SIG-M5 (cell line): ENCODE results near the gene TMEM181.
"Not testable (repeated sequence)": the region's sequence is repeated elsewhere in the genome, so short reads cannot be mapped to it uniquely, and the experiment has no call there.

Source experiments
- DNase-seq: peaks from one replicate; lab custom pipeline; 2025; lab: John Stamatoyannopoulos, UW

The TMEM181 gene

DNA sequence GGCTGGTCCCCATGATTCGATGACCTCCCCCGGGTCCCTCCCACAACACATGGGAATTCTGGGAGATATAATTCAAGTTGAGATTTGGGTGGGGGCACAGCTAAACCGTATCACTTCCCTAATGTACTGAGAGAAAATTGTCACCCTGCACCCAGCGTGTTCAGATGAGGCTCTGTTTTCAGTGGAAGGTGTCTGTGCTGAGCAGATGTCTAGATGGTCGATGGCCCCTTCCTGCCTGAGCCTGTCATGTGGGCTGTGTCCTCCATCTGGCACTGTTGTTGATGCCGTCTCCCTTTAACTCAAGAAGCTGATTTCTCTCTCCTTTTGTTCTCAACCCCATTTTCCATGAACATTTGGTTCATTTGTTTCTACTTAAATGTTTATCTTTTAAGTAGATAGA, 37.0 kb downstream of the TMEM181 start:
- DNase-seq: no peak

DNA sequence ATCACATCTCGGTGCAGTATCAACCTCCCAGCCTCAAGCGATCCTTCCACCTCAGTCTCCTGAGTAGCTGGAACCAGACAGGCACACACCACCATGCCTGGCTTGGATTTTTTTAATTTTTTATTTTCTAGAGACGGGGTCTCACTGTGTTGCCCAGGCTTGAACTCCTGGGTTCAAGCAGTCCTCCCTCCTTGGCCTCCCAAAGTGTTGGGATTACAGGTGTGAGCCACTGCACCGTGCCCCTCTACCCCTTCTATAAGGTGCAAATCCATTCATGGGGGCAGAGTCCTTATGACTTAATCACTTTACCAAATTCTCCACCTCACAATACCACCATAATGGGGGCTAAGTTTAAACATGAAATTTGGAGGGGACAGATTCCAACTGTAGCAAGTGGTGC, 37.7 kb downstream of the TMEM181 start:
- no peak for DNase-seq

DNA sequence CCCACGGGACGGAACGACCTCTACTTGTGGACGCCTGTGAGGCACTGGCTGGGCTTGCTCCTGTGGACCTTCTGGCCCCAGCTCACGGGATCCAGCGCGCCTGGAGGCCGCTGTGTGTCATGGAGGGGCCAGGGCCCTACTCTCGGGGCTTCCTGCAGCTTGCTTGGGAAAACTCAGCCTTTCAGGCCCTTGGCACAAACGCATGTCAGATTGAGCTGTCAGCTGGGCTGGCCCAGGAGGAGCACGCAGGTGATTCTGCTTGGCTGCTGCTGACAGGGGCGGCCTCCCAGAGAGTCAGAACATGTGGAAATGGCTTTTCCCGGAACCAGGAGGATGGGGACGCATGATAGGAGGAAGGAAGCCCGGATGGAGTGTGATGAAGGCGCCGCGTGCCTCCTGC, 39.7 kb downstream of the TMEM181 start:
- no peak for DNase-seq

DNA sequence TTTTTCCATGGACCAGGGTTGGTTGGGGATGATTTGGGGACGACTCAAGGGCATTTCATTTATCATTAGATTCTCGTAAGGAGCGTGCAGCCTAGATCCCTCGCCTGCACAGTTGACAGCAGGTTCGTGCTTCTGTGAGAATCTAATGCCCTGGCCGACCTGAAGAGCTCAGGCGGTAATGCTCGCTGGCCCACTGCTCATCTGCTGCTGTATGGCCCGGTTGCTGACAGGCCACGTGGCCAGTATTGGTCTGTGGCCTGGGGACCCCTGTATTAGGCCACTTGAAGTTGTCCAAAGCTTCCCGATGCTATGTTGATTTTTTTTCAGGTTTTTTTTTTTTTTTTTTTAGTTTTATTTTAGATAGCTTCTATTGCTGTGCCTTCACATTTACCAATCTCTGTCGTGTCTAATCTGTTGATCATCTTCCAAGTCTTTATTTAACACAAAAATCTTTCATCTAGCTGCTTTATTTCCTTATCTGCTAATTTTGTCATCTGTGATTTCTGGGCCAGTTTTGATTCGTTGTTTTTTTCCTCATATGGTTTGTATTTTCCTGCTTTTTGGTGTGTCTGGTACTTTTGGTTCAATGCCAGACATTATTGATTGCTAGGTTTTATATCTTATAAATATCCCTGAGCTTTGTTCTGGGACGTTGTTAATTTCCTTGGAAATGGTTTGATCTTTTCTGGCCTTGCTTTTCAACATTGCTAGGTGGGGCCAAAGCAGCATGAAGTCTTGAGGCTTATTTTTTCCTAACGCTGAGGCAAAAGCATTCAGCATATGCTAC, 43.6 kb downstream of the TMEM181 start:
- DNase-seq: no peak

DNA sequence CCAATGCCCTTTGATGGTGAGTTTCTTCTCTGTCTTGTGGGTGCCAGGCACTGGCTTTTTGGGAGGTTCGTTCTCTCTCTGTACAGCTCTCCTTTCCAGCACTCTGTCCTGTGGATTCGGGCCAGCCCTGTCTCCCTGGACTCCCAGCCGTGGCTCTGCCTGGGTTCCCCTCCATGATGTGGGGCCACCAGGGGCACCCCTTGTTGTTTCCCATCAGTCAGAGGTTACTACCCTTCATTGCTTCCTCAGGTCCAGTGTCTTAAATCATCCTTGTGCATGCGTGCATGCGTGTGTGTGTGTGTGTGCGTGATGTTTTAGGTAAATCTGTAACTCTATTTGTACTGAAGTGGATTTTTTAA, 44.1 kb downstream of the TMEM181 start:
- DNase-seq: no peak

DNA sequence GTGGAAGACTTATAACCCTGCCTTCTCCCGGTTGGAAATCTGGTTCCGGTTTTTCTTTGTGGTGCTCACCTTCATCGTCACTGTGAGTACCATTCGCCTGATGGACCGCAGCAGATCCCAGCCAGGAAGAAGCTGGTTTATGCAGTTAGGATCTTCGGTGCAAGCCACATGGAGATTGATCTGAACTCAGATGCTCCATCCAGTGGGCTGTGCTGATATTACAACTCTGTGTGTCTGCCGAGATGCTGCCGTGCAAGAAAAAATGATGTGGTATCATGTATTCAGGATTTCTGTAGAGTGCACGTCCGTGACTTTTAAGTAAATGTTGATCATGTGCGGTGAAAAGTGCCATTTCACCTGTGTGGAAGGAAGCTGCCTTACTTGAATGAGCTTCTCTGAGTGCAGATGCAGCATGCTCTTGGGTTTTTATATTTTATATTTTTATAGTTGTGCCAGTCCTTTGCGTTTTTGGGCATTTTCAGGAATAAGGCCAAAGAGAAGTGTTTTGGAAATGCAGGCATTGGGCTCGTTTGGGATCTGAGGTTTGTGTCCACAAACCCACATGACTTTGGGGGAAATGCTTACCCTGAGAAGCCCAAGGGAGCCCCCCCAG, 45.5 kb downstream of the TMEM181 start:
- no peak for DNase-seq

DNA sequence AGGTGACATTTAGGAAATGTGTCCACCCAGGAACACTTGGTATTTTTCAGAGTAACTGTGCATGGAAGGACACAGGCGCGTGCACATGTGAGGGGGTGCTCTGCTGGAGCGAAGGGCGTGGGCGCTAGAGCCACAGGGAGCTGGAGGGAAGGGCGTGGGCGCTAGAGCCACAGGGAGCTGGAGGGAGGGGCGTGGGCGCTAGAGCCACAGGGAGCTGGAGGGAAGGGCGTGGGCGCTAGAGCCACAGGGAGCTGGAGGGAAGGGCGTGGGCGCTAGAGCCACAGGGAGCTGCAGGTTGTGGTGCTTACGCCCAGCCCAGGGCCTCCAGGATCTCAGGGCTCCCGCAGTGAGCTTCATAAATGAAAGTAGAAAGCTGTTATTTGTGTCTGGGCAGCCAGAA, 46.1 kb downstream of the TMEM181 start:
- not testable (repeated sequence) for DNase-seq

DNA sequence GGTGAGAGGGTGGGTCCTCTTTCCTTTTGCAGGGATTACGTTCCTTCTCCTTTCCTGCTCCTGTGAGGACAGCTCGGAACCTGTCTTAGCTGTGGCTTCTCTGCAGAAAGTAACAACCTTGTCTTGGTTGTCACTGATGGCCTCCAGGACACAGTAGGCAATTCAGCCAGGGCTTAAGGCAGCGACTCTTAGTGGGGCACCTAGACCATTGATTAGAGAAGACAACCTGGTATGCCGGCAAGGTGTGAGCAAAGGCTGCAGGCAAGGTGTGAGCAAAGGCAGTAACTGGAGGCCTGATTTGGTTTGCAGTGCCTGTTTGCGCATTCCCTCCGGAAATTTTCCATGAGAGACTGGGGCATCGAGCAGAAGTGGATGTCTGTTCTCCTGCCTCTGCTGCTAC, 47.0 kb downstream of the TMEM181 start:
- DNase-seq: no peak

DNA sequence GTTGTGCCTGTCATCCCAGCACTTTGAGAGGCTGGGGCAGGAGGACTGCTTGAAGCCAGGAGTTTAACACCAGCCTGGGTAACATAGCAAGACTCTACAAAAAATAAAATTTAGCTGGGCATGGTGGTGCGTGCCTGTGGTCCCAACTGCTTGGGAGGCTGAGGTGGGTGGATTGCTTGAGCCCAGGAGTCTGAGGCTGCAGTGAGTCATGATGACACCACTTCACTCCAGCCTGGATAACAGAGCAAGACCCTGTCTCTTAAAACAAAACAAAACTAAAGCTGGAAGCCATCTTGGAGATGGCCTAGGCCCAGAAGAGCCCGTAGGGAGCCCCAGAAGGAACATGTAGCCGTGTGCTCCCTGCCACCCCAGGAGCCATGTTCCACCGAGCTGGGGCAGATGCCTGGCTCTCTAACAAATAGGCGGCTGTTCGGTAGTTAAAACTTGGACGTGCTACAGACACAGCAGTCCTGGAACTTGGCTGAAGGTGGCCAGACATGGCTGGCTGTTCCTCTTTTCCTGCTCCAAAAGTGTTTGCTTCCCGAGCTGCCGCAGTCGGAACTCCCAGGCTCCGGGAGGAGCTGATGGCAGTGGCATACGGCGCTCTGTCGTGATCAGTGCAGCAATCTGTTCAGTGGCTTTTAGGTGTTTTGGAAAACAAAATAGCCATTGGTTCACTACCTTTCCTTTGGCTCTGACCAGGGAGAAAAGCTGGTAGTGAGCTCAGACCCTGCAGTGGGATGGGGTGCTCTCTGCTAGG, 47.7 kb downstream of the TMEM181 start:
- DNase-seq: no peak

DNA sequence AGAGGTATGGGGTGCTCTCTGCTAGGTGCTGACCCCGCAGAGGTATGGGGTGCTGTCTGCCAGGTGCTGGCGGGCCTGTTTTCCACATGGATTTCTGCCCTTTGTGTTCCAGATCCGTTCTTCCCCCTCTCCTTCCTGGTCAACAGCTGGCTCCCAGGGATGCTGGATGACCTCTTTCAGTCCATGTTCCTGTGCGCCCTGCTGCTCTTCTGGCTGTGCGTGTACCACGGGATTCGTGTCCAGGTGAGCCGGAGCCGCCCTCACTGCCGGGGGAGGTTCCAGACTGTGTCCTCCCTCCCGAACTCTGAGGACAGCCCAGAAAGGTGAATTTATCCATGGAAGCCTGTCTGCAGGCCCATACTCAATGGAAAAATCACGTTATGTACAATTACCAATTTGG, 48.3 kb downstream of the TMEM181 start:
- DNase-seq: no peak

DNA sequence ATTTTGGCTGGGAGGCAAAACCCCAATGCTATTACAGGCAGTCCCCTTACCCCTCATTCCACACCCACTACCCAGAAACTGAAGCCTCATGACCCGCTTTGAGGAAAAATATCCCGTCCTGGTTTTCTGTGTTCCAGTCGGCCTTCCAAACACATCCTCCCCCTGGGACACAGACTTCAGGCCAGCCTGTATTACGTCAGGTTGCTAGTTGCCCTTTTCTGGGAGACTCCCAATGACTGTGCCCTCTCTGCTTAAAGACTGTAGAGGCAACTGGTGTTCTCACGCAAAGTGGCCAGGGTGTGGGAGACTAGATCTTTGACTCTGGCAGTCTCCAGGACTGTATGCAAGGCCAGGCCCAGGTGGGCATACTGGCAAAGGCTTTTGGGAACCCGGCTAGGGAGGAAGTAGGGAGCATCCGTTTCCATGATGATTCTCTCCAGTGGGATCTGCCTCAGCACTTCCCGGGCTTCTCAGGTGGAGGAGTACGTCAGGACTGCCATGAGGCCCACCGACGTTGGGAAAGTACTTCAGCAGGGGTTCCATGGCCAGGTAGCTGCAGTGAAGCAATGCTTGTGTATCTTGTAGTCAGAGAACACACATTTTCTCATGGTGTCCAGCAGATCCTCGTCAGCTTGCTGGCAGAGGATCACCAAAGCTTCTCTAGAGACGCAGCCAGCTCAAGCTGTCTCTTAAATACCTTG, 49.7 kb downstream of the TMEM181 start:
- no peak for DNase-seq

DNA sequence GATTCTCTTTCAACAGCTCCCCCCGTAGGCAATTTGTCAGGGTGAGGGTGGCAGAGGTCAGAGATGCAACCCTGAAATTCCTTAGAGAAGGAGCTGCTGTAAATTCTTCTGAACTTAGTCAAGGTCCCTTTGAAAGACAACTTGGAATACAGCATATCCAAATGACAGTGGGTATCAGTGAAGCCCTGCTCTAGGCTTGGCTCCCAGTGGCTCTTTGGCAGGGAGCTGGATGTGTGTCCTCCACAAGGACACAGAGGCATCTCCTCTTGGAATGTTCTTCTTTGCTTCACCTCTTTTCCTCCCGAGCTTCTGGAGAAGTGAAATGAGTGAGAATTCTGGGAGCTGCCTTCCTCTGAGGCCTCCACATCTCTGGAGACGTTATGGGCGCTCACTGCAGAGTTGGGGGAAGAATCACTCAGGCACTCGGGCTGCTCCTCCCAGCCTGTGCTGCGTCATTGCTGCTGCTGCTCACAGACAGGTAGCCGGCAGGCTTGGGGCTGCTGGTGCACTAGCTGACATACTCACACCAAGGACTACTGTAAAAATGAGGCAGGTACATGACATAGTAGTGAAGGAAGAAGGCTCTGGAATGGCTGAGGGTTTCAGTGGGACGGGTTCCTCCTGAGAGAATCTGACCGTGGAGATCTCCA, 50.6 kb downstream of the TMEM181 start:
- no peak for DNase-seq

DNA sequence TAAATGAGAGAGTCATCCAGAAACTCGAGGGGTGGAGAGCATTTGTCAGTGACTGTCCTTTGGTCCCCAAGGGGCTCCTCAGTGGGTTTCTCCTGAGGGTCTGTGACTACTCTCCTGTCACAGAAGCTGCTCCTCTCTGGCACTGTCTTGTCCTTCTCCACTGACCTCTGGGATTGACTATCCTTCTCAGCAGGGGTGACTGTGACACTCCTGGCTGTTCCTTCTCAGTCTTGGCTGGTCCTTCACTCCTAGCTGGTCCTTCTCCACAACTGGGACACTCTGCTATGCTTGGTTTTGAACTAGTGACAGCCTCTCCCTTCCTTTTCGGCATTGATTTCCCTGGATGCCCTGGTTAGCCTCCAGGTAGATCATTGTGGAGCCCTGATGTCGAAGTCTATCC, 51.1 kb downstream of the TMEM181 start:
- no peak for DNase-seq

DNA sequence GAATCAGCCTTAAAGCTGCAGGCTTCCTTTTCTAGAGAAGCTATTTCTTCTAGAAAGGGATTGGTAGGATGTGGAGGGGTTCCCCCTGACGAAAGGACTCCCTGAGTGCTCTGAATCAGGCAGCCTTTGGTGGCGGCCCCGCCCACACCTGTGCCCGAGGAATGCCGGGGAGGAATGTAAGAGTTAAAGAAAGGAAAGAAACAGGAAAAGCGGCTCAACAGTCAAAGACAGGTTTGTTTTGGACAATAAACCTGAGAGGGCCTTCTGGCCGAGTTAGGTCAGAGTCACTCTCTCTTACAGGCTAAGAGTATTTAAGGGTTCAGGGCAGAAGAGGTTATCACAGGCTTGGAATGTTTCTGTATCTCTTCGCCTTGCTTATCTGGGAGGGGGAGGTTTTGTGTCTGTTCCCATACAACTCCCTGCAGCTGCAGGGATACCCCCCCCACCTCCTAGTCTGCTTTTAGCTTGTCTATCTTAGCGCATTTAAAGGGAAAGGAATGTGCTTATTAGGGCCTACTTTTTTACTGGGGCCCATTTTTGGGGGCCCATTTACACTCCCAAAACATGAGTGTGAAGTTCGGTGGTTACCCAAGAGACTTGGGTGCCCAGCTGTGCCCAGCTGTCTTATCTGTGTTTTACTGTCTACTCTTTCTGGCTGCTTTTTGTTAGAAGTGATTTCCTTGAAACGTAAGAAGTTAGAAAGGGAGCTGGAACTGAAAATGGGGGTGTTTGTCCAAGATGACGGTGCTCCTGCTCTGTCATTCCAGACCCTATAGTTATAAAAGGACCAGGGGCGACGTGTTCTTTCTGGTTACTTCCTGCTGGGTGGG, 51.9 kb downstream of the TMEM181 start:
- DNase-seq: no peak

DNA sequence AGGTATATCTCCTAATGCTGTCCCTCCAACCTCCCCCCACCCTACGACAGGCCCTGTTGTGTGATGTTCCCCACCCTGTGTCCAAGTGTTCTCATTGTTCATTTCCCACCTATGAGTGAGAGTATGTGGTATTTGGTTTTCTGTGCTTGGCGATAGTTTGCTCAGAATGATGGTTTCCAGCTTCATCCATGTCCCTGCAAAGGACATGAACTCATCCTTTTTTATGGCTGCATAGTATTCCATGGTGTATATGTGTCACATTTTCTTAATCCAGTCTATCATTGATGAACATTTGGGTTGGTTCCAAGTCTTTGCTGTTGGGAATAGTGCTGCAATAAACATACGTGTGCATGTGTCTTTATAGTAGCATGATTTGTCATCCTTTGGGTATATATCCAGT, 54.7 kb downstream of the TMEM181 start:
- not testable (repeated sequence) for DNase-seq

DNA sequence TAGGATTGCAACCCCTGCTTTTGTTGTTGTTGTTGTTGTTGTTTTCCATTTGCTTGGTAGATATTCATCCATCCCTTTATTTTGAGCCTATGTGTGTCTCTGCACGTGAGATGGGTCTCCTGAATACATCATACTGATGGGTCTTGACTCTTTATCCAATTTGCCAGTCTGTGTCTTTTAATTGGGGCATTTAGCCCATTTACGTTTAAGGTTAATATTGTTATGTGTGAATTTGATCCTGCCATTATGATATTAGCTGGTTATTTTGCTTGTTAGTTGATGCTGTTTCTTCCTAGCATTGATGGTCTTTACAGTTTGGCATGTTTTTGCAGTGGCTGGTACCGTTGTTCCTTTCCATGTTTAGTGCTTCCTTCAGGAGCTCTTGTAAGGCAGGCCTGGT, 58.4 kb downstream of the TMEM181 start:
- DNase-seq: not testable (repeated sequence)

DNA sequence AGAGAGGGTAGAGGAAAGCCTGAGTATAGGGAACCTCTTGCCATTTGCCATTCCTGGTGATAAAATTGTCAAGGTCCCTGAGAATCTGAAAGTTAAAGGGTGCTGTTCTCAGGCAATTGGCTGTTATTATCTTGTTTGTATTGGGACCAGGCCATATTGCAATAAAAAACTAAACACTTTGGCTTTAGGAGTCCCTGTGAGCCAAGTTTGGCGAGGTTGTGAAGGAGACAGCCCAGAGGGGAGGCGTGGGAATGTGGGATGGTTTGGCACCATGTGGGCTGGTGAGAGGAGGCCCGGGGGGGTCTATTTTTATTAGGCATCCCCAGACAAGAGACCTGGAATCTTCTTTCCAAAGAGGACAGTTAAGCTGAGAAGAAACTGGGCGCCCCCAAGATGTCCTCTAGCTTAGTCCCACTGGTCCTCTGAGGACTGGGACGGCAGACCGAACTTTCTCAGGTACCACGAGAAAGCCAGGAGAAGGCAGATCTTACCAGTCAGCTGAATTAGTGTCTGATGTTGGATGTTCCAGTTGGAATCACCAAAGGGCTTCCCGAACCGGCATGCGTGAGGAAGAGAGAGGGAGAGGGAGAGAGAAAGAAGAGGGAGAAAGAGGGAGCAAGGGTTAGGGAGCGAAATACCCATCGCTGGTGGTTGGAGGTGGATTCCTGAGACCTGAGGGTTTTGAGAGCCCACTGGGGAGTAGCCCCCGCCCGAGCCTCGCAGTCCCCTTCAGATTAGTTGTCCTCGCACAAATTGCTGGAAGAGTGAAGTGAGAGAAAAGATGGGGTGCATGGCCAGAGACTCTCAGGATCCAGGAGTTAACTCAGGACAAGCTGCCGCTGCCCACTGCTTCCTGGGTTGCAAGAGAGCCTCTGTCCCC, 60.3 kb downstream of the TMEM181 start:
- no peak for DNase-seq

DNA sequence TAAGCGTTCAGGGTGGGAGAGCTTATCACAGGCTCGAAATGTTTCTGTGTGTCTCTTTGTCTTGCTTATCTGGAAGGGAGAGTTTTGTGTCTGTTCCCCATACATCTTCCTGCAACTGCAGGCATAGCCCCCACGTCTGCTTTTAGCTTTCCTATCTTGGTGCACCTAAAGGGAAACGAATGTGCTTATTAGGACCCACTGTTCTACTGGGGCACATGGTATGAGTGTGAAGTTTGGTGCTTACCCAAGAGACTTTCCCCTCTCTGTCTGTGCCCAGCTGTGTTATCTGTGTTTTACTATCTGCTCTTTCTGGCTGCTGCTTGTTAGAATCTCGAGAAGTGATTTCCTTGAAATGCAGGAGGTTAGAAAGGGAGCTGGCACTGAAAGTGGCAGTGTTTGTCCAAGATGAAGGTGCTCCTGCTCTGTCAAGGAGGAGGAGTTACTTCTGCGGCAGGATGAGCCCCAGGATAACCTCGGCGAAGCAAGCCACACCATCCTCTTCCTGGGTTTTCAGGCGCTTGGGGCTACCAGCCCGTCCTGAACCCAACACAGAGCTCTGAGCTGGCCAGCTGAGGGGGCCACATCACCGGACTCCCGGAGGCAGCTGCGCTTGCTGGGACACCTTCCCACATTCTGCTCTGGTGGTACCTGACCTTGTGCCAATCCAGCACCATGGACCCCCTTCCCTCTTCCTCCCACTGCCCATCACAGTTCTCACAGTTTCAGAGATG, 61.2 kb downstream of the TMEM181 start:
- DNase-seq: no peak
